Endothelial cell of umbilical vein (primary cell): Measurements from ENCODE around the gene PTPRF. TPM values are rescaled to one million over a fixed set of nuclear protein-coding genes. Genes with fewer than 3 reads are reported as not detected.

Experiments
- BruUV-seq: library from RNA; stranded (reverse); fragments of 400-500 nt; replicated peaks from 2 replicates; lab custom pipeline; 2021; lab: Mats Ljungman, UMichigan
- CTCF ChIA-PET: fragments of 300-600, 350-600 bp; sonication (Branson Sonifier 250); formaldehyde crosslinking; loops from one replicate; lab custom pipeline; 2021; ENCODE audit warnings: antibody characterized with exemption, inconsistent platforms; lab: Charles Lee
- POLR2A ChIA-PET: fragments of 300-600, 350-600 bp; sonication (Branson Sonifier 250); formaldehyde crosslinking; loops from one replicate; lab custom pipeline; 2021; ENCODE audit warnings: antibody characterized with exemption, inconsistent platforms; lab: Charles Lee
- DNase-seq: peaks from one replicate; pipeline ENCODE4 v3.0.0-alpha.2; 2011; ENCODE audit warnings: low read depth, low spot score
- FAIRE-seq: peaks from 2 replicates; lab custom pipeline; 2011; peaks lifted over from hg19 to GRCh38; lab: Jason Lieb, UNC
- H2AFZ ChIP-seq: 2 replicates; pipeline ENCODE4 v1.6.0; 2012; ENCODE audit warnings: low read depth, low read length, control low read depth, inconsistent platforms
- H3K27ac ChIP-seq: 2 replicates; pipeline ENCODE4 v1.5.1; 2011; ENCODE audit warnings: low read depth, mild to moderate bottlenecking, control low read depth, low read length, moderate library complexity; ENCODE audit not compliant: insufficient read depth
- H3K27me3 ChIP-seq, 2 experiments: 2 replicates each; pipeline versions ENCODE4 v1.6.0 to v1.6.1; 2011; ENCODE audit warnings: low read length in 2 of 2, mixed read lengths in 1 of 2; ENCODE audit not compliant: control insufficient read depth in 2 of 2, insufficient read depth in 2 of 2
- H3K36me3 ChIP-seq, 2 experiments: 2 replicates in 1 of 2; 3 replicates in 1 of 2; pipeline ENCODE4 v1.5.1; 2011; ENCODE audit warnings: low read length in 2 of 2, mild to moderate bottlenecking in 1 of 2, moderate library complexity in 1 of 2; ENCODE audit not compliant: control insufficient read depth in 2 of 2, insufficient read depth in 2 of 2; ENCODE audit errors: extremely low read depth in 1 of 2
- H3K4me1 ChIP-seq: 3 replicates; pipeline ENCODE4 v1.5.1; 2011; ENCODE audit warnings: mild to moderate bottlenecking, low read length; ENCODE audit not compliant: control insufficient read depth, insufficient read depth; ENCODE audit errors: extremely low read depth
- H3K4me2 ChIP-seq: 2 replicates; pipeline ENCODE4 v1.6.1; 2011; ENCODE audit warnings: low read length, control low read depth, mixed read lengths; ENCODE audit not compliant: insufficient read depth
- H3K4me3 ChIP-seq, 3 experiments: fragments of 200-600 bp in 1 of 3; sonication (generic), shearing (Covaris generic) in 1 of 3; replicated peaks in 1 of 3; 2 replicates each; pipeline ENCODE4 v1.5.1; 2011 to 2016; ENCODE audit warnings: control low read depth in 3 of 3, low read length in 3 of 3, mild to moderate bottlenecking in 2 of 3, inconsistent platforms in 1 of 3, low read depth in 1 of 3, moderate library complexity in 1 of 3; ENCODE audit not compliant: insufficient read depth in 1 of 3
- H3K79me2 ChIP-seq: 2 replicates; pipeline ENCODE4 v1.6.0; 2012; ENCODE audit warnings: low read length, inconsistent platforms; ENCODE audit not compliant: control insufficient read depth, insufficient read depth
- H3K9ac ChIP-seq: replicated peaks from 2 replicates; pipeline ENCODE3; 2011; ENCODE audit warnings: low read length, control low read depth; ENCODE audit not compliant: insufficient read depth; ENCODE audit errors: extremely low read depth
- H3K9me1 ChIP-seq: replicated peaks from 3 replicates; pipeline ENCODE4 v1.6.0; 2011; ENCODE audit warnings: mild to moderate bottlenecking, low read length; ENCODE audit not compliant: control insufficient read depth, insufficient read depth; ENCODE audit errors: extremely low read depth
- H3K9me3 ChIP-seq: replicated peaks from 2 replicates; pipeline ENCODE4 v1.5.1; 2012; ENCODE audit warnings: low read length, inconsistent platforms; ENCODE audit not compliant: control insufficient read depth, insufficient read depth
- H4K20me1 ChIP-seq: replicated peaks from 2 replicates; pipeline ENCODE3; 2011; ENCODE audit warnings: mild to moderate bottlenecking, low read length; ENCODE audit not compliant: control insufficient read depth, insufficient read depth; ENCODE audit errors: extremely low read depth
- EZH2 ChIP-seq: IDR thresholded peaks from 2 replicates; pipeline ENCODE4 v1.6.1; 2012; ENCODE audit warnings: borderline replicate concordance, low read depth, mild to moderate bottlenecking, moderate library complexity, low read length, inconsistent platforms; ENCODE audit not compliant: severe bottlenecking
- FOS ChIP-seq: IDR thresholded peaks from 2 replicates; pipeline ENCODE4 v1.6.1; 2011; ENCODE audit warnings: mild to moderate bottlenecking, low read length, moderate library complexity, borderline replicate concordance; ENCODE audit not compliant: insufficient read depth
- GATA2 ChIP-seq: IDR thresholded peaks from 2 replicates; pipeline ENCODE4 v1.7.0; 2011; ENCODE audit warnings: low read depth, mild to moderate bottlenecking, moderate library complexity, mixed read lengths, low read length; ENCODE audit not compliant: insufficient read length, insufficient read depth
- JUN ChIP-seq: IDR thresholded peaks from 2 replicates; pipeline ENCODE4 v1.6.1; 2011; ENCODE audit warnings: borderline replicate concordance, low read depth; ENCODE audit not compliant: insufficient read length, insufficient read depth
- POLR2AphosphoS5 ChIP-seq: IDR thresholded peaks from 2 replicates; pipeline ENCODE4 v1.6.1; 2012; ENCODE audit warnings: low read depth, mild to moderate bottlenecking, control low read depth, low read length, moderate library complexity; ENCODE audit not compliant: insufficient read depth
- dilution Hi-C: fragments of 300-500 bp; cut with MboI; formaldehyde crosslinking; loops from one replicate; pipeline ENCODE4 v1.15.0; 2019; ENCODE audit warnings: low sequenced_read_pairs; ENCODE audit not compliant: extremely low pct_ligation_motif_present
- intact Hi-C: fragments of 100-400 bp; cut with micrococcal nuclease; formaldehyde crosslinking; loops from one replicate; pipeline ENCODE4 v1.10.0; 2022
- polyA plus RNA-seq, 4 experiments: library from polyadenylated mRNA; depleted of rRNA in 3 of 4; stranded (reverse) in 3 of 4; unstranded in 1 of 4; fragments of >200 nt; gene quantifications; 2 replicates each; pipeline versions ENCODE4 v1.2.1 to v1.2.3, GENCODE V29; 2011 to 2012; ENCODE audit warnings: missing spikeins in 1 of 4
- total RNA-seq: library from RNA; stranded (reverse); gene quantifications from 2 replicates; pipeline ENCODE4 v1.2.3, GENCODE V29; 2021

PTPRF gene
- total and polyA plus RNA-seq, 2 donors (not counting 3 experiments of a cell fraction or from before 2014, with no cell fraction given): 217 to 338 TPM

- H3K4me1 ChIP-seq: peaks cover 6% of the 10 kb centered on the region
- no peaks in the 10 kb centered on the region for H3K27me3 ChIP-seq
- TF ChIP-seq POLR2AphosphoS5 (no peak), FOS (no peak)
- H3K27ac ChIP-seq: no peak overlapping the region
- DNase-seq (no peak), FAIRE-seq (peak; percentile 48)
- ChIA-PET CTCF (interaction anchor here (0.9 to 1.1 kb wide), 2 partner anchors 9 to 91 kb away, joined by 3 to 5 read pairs; no protein-coding TSS in a partner anchor), POLR2A (no interaction called here)
- intact Hi-C loops: no loop called here
- H3K4me3 ChIP-seq: no peak overlapping the region
- no peak overlapping the region for H3K4me2 ChIP-seq
- no peaks in the 10 kb centered on the region for H3K9me1 ChIP-seq
- no peaks in the 10 kb centered on the region for H3K9me3 ChIP-seq
- H3K79me2 ChIP-seq: peaks cover 5% of the 10 kb centered on the region
- no peak overlapping the region for H3K9ac ChIP-seq
- H2AFZ ChIP-seq: no peak overlapping the region
- no peaks in the 10 kb centered on the region for H4K20me1 ChIP-seq
- dilution Hi-C loops: no loop called here
- peaks cover 8 to 30% of the 10 kb centered on the region in 2 experiments for H3K36me3 ChIP-seq
- BruUV-seq: no TSS peak
These were observed 19.4 kb downstream of the PTPRF start for GRCh38 chr1:43549921-43550597.

GRCh38 chr1:43550598-43551246, 20.0 kb downstream of the PTPRF start:
- BruUV-seq: no TSS peak
- CTCF ChIA-PET: interaction anchor here (0.8 to 1.1 kb wide), 2 partner anchors 16 to 92 kb away, joined by 3 read pairs; no protein-coding TSS in a partner anchor

More at GRCh38 chr1:43550598-43551246, 20.0 kb downstream of the PTPRF start:
- Histone ChIP-seq H3K27ac (no peak overlapping the region), H3K4me1 (no peaks in the 10 kb centered on the region), H3K9me1 (no peaks in the 10 kb centered on the region), H3K27me3 (no peaks in the 10 kb centered on the region), H4K20me1 (no peaks in the 10 kb centered on the region), H3K4me3 (no peak overlapping the region), H3K79me2 (no peaks in the 10 kb centered on the region), H3K9me3 (no peaks in the 10 kb centered on the region), H3K9ac (no peak overlapping the region), H3K4me2 (no peak overlapping the region), H2AFZ (no peak overlapping the region), H3K36me3 (peaks cover 8 to 27% of the 10 kb centered on the region in 2 experiments)
- dilution Hi-C loops (no loop called here), intact Hi-C loops (no loop called here)
- DNase-seq: no peak
- TF ChIP-seq GATA2 (no peak), EZH2 (no peak), JUN (no peak)
- POLR2A ChIA-PET: no interaction called here
- peak; percentile 8 for FAIRE-seq
